ENCODE data around the gene UGT1A4. TPM values are rescaled to one million over a fixed set of nuclear protein-coding genes. Genes with fewer than 3 reads are reported as not detected.
"Not testable (repeated sequence)": the region's sequence is repeated elsewhere in the genome, so short reads cannot be mapped to it uniquely, and the experiment has no call there.

UGT1A4 gene
- total and polyA plus RNA-seq, 9 donors = not detected

DNA sequence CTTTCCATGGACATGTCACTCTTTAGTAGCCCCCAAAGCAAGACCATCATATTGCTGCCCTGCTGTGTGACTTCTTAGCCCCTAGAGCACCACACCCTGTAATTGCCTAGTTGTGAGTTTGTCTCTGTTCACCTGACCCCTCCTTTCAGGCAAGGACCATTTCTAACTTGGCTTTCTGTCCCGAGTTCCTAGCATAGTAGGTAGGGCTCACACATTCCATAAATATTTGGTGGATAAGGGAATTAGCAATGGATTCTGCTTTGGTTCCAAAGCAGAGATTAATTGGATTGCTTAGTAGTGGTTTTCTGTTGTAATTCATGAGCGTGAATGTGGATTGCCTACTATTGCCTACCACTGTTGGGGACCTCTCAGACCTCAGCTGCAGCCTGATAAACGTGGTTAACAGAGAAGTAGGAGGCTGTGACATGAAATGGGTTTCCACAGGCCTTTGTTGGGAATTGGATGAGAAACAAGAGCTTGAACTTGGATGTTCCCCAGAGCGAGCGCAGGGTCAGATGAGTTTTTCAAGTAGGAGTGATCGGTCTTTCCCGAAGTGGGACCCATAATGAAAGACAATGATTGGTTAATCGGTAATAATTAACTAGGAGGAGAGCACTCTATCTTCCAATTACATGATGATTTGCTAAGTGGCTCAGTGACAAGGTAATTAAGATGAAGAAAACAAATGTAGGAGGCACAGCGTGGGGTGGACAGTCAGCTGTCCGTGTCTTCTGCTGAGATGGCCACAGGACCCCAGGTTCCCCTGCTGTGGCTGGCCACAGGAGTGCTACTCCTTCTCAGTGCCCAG lies 28.1 kb downstream of the UGT1A4 start:
- Histone ChIP-seq H3K36me3 (ENCODE audit: control insufficient read depth, insufficient read depth, low read length) (no peaks in the 10 kb centered on the region), H3K27ac (ENCODE audit: low read length) (no peak overlapping the region), H3K27me3 (ENCODE audit: control insufficient read depth, insufficient read depth, low read length) (no peaks in the 10 kb centered on the region), H3K9me3 (replicated peaks; ENCODE audit: control insufficient read depth, low read depth, low read length) (no peaks in the 10 kb centered on the region), H3K4me1 (ENCODE audit: control insufficient read depth, insufficient read depth, low read length) (no peaks in the 10 kb centered on the region), H3K4me3 (ENCODE audit: low read length) (no peak overlapping the region)
- DNase-seq = no peak
- 82% methylated on average over 9 of the region's 10 CpGs for WGBS (ENCODE audit: insufficient coverage)

GRCh38 chr2:233747283-233747544 lies 28.7 kb downstream of the UGT1A4 start:
- H3K36me3 ChIP-seq (ENCODE audit: control insufficient read depth, insufficient read depth, low read length) = no peaks in the 10 kb centered on the region
- no peaks in the 10 kb centered on the region for H3K9me3 ChIP-seq (replicated peaks; ENCODE audit: control insufficient read depth, low read depth, low read length)
- no peak overlapping the region for H3K27ac ChIP-seq (ENCODE audit: low read length)
- H3K4me3 ChIP-seq (ENCODE audit: low read length) = no peak overlapping the region
- 100% methylated on average over 1 of the region's 6 CpGs for WGBS (ENCODE audit: insufficient coverage)
- DNase-seq = no peak
- H3K4me1 ChIP-seq (ENCODE audit: control insufficient read depth, insufficient read depth, low read length) = no peaks in the 10 kb centered on the region
- no peaks in the 10 kb centered on the region for H3K27me3 ChIP-seq (ENCODE audit: control insufficient read depth, insufficient read depth, low read length)

GRCh38 chr2:233750689-233751088 lies 32.2 kb downstream of the UGT1A4 start:
- not testable (repeated sequence) for H3K4me1 ChIP-seq (ENCODE audit: control insufficient read depth, insufficient read depth, low read length); DNase-seq; H3K9me3 ChIP-seq (replicated peaks; ENCODE audit: control insufficient read depth, low read depth, low read length); H3K27ac ChIP-seq (ENCODE audit: low read length); H3K4me3 ChIP-seq (ENCODE audit: low read length); H3K36me3 ChIP-seq (ENCODE audit: control insufficient read depth, insufficient read depth, low read length); H3K27me3 ChIP-seq (ENCODE audit: control insufficient read depth, insufficient read depth, low read length)
- 92% methylated on average over 2 of the region's 2 CpGs for WGBS (ENCODE audit: insufficient coverage)

- H3K4me1 ChIP-seq (ENCODE audit: control insufficient read depth, insufficient read depth, low read length); H3K27me3 ChIP-seq (ENCODE audit: control insufficient read depth, insufficient read depth, low read length); H3K9me3 ChIP-seq (replicated peaks; ENCODE audit: control insufficient read depth, low read depth, low read length); H3K4me3 ChIP-seq (ENCODE audit: low read length); H3K36me3 ChIP-seq (ENCODE audit: control insufficient read depth, insufficient read depth, low read length); H3K27ac ChIP-seq (ENCODE audit: low read length); DNase-seq: not testable (repeated sequence)
- no CpG with 5 or more reads among the region's 2 CpGs for WGBS (ENCODE audit: insufficient coverage)
These were observed 32.9 kb downstream of the UGT1A4 start for GRCh38 chr2:233751212-233752009.

- H3K27ac ChIP-seq (ENCODE audit: low read length) = no peak overlapping the region
- H3K27me3 ChIP-seq (ENCODE audit: control insufficient read depth, insufficient read depth, low read length) = no peaks in the 10 kb centered on the region
- WGBS (ENCODE audit: insufficient coverage) = 92% methylated on average over 39 of the region's 44 CpGs
- DNase-seq = no peak
- no peaks in the 10 kb centered on the region for H3K9me3 ChIP-seq (replicated peaks; ENCODE audit: control insufficient read depth, low read depth, low read length)
- no peak overlapping the region for H3K4me3 ChIP-seq (ENCODE audit: low read length)
- no peaks in the 10 kb centered on the region for H3K36me3 ChIP-seq (ENCODE audit: control insufficient read depth, insufficient read depth, low read length)
- no peaks in the 10 kb centered on the region for H3K4me1 ChIP-seq (ENCODE audit: control insufficient read depth, insufficient read depth, low read length)
These were observed 36.5 kb downstream of the UGT1A4 start for GRCh38 chr2:233754872-233755611.

DNA sequence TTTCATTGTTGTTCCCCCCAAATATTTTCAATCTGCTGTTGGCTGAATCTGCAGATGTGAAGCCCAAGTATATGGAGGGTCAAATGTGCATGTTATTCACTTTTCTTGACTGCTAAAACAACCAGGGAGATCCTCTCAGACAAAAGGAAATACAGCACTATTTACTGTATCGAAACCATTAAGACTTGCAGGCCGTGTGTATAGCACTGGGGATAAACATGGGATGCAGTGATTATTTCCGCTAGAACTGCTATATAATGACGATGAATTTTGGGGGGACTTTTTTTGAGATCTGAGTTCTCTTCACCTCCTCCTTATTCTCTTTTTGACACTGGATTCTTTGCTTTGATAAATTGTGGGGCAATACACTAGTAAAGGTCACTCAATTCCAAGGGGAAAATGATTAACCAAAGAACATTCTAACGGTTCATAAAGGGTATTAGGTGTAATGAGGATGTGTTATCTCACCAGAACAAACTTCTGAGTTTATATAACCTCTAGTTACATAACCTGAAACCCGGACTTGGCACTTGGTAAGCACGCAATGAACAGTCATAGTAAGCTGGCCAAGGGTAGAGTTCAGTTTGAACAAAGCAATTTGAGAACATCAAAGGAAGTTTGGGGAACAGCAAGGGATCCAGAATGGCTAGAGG lies 38.0 kb downstream of the UGT1A4 start:
- no peaks in the 10 kb centered on the region for H3K9me3 ChIP-seq (replicated peaks; ENCODE audit: control insufficient read depth, low read depth, low read length)
- H3K36me3 ChIP-seq (ENCODE audit: control insufficient read depth, insufficient read depth, low read length) = no peaks in the 10 kb centered on the region
- H3K4me1 ChIP-seq (ENCODE audit: control insufficient read depth, insufficient read depth, low read length) = no peaks in the 10 kb centered on the region
- H3K27me3 ChIP-seq (ENCODE audit: control insufficient read depth, insufficient read depth, low read length) = no peaks in the 10 kb centered on the region
- H3K4me3 ChIP-seq (ENCODE audit: low read length) = no peak overlapping the region
- H3K27ac ChIP-seq (ENCODE audit: low read length) = no peak overlapping the region
- WGBS (ENCODE audit: insufficient coverage) = 75% methylated on average over 1 of the region's 7 CpGs
- no peak for DNase-seq

GRCh38 chr2:233758141-233758540 lies 39.6 kb downstream of the UGT1A4 start:
- no peak overlapping the region for H3K27ac ChIP-seq (ENCODE audit: low read length)
- H3K4me3 ChIP-seq (ENCODE audit: low read length) = no peak overlapping the region
- H3K36me3 ChIP-seq (ENCODE audit: control insufficient read depth, insufficient read depth, low read length) = no peaks in the 10 kb centered on the region
- no peak for DNase-seq
- H3K9me3 ChIP-seq (replicated peaks; ENCODE audit: control insufficient read depth, low read depth, low read length) = no peaks in the 10 kb centered on the region
- no peaks in the 10 kb centered on the region for H3K27me3 ChIP-seq (ENCODE audit: control insufficient read depth, insufficient read depth, low read length)
- H3K4me1 ChIP-seq (ENCODE audit: control insufficient read depth, insufficient read depth, low read length) = no peaks in the 10 kb centered on the region

DNA sequence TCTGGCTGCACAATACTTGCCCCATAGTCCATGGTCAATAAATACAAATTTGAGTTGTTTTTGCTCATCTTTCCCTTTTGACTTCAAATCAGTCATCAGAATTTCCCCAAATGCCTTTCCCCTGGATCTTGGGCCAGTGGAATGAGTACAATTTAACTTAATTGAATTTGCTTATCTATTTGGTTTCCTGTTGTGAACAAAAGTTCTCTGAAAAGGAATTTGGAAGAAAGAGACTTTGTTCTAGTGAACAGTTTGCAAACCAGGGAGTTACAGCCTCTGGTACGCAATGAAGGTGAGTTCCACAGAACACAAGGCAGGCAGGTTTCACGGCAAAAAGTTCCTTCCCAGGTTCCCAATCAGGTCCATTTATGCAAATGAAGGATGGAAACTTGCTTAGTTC lies 40.3 kb downstream of the UGT1A4 start:
- H3K4me1 ChIP-seq (ENCODE audit: control insufficient read depth, insufficient read depth, low read length) = no peaks in the 10 kb centered on the region
- H3K9me3 ChIP-seq (replicated peaks; ENCODE audit: control insufficient read depth, low read depth, low read length) = no peaks in the 10 kb centered on the region
- no peaks in the 10 kb centered on the region for H3K27me3 ChIP-seq (ENCODE audit: control insufficient read depth, insufficient read depth, low read length)
- no peak overlapping the region for H3K27ac ChIP-seq (ENCODE audit: low read length)
- H3K36me3 ChIP-seq (ENCODE audit: control insufficient read depth, insufficient read depth, low read length) = no peaks in the 10 kb centered on the region
- 80% methylated on average over 1 of the region's 2 CpGs for WGBS (ENCODE audit: insufficient coverage)
- no peak overlapping the region for H3K4me3 ChIP-seq (ENCODE audit: low read length)
- DNase-seq = no peak

DNA sequence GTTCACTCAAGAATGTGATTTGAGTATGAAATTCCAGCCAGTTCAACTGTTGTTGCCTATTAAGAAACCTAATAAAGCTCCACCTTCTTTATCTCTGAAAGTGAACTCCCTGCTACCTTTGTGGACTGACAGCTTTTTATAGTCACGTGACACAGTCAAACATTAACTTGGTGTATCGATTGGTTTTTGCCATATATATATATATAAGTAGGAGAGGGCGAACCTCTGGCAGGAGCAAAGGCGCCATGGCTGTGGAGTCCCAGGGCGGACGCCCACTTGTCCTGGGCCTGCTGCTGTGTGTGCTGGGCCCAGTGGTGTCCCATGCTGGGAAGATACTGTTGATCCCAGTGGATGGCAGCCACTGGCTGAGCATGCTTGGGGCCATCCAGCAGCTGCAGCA lies 41.5 kb downstream of the UGT1A4 start, which contains the start of gene UGT1A1:
Gene UGT1A1 (plus strand): TSS at position 228 of the 400 bp plus-strand sequence. CDS start 18 bp downstream, at position 246.
- H3K36me3 ChIP-seq (ENCODE audit: control insufficient read depth, insufficient read depth, low read length) = no peaks in the 10 kb centered on the region
- no peaks in the 10 kb centered on the region for H3K4me1 ChIP-seq (ENCODE audit: control insufficient read depth, insufficient read depth, low read length)
- H3K4me3 ChIP-seq (ENCODE audit: low read length) = no peak within 1 kb of the TSS
- H3K9me3 ChIP-seq (replicated peaks; ENCODE audit: control insufficient read depth, low read depth, low read length) = no peaks in the 10 kb centered on the region
- WGBS (ENCODE audit: insufficient coverage) = 100% methylated on average over 3 of the region's 6 CpGs
- peaks cover 8% of the 10 kb centered on the region for H3K27me3 ChIP-seq (ENCODE audit: control insufficient read depth, insufficient read depth, low read length)
- H3K27ac ChIP-seq (ENCODE audit: low read length) = no peak within 1 kb of the TSS
- no peak for DNase-seq
